Neuronal stem cell (in vitro differentiated cells): ENCODE results near the gene ATP9B.
"Not testable (repeated sequence)": the region's sequence is repeated elsewhere in the genome, so short reads cannot be mapped to it uniquely, and the experiment has no call there.

Experiments
- DNase-seq: peaks from one replicate; pipeline ENCODE4 v3.0.0-alpha.2; 2013; ENCODE audit warnings: low spot score
- H2AFZ ChIP-seq: one replicate; pipeline ENCODE4 v1.6.1; 2013; ENCODE audit warnings: mild to moderate bottlenecking, low read length, inconsistent platforms
- H2AK5ac ChIP-seq: 2 replicates; pipeline ENCODE4 v1.6.1; 2013; ENCODE audit warnings: low read depth, mild to moderate bottlenecking, inconsistent platforms, low read length, moderate library complexity, mixed read lengths
- H2BK120ac ChIP-seq: 2 replicates; pipeline ENCODE4 v1.6.1; 2013; ENCODE audit warnings: low read depth, mild to moderate bottlenecking, inconsistent platforms, low read length, moderate library complexity, mixed read lengths
- H2BK12ac ChIP-seq: one replicate; pipeline ENCODE4 v1.6.1; 2013; ENCODE audit warnings: low read length, inconsistent platforms
- H2BK15ac ChIP-seq: 2 replicates; pipeline ENCODE4 v1.6.1; 2013; ENCODE audit warnings: mild to moderate bottlenecking, low read length, inconsistent platforms, mixed read lengths
- H2BK5ac ChIP-seq: one replicate; pipeline ENCODE4 v1.6.1; 2013; ENCODE audit warnings: inconsistent platforms, mild to moderate bottlenecking, low read length, moderate library complexity
- H3K14ac ChIP-seq: one replicate; pipeline ENCODE4 v1.6.1; 2013; ENCODE audit warnings: low read length, inconsistent platforms
- H3K18ac ChIP-seq: 2 replicates; pipeline ENCODE4 v1.6.1; 2013; ENCODE audit warnings: low read length, inconsistent platforms
- H3K23ac ChIP-seq: 2 replicates; pipeline ENCODE4 v1.6.1; 2013; ENCODE audit warnings: low read depth, mild to moderate bottlenecking, mixed read lengths, low read length, inconsistent platforms; ENCODE audit not compliant: poor library complexity
- H3K27ac ChIP-seq: replicated peaks from 3 replicates; pipeline ENCODE4 v1.5.1; 2013; ENCODE audit warnings: low read length, inconsistent platforms
- H3K27me3 ChIP-seq, 3 experiments: 2 replicates each; pipeline ENCODE4 v1.6.1; 2013; ENCODE audit warnings: low read length in 3 of 3, mild to moderate bottlenecking in 2 of 3, inconsistent platforms in 1 of 3, low read depth in 1 of 3, mixed read lengths in 1 of 3, moderate library complexity in 1 of 3; ENCODE audit not compliant: control insufficient read depth in 3 of 3, insufficient read depth in 3 of 3
- H3K36me3 ChIP-seq, 2 donors: replicated peaks in 1 of 2; 2 replicates each; pipeline ENCODE4 v1.6.1; 2013; ENCODE audit warnings: low read length in 2 of 2; ENCODE audit not compliant: control insufficient read depth in 2 of 2, insufficient read depth in 2 of 2
- H3K4ac ChIP-seq: 2 replicates; pipeline ENCODE4 v1.6.1; 2013; ENCODE audit warnings: inconsistent platforms, mild to moderate bottlenecking, low read length, moderate library complexity
- H3K4me1 ChIP-seq, 2 donors: 1 replicate in 1 of 2; 2 replicates in 1 of 2; pipeline ENCODE4 v1.6.1; 2013; ENCODE audit warnings: low read length in 2 of 2, low read depth in 1 of 2; ENCODE audit not compliant: control insufficient read depth in 2 of 2, insufficient read depth in 1 of 2
- H3K4me2 ChIP-seq: one replicate; pipeline ENCODE4 v1.6.1; 2013; ENCODE audit warnings: mild to moderate bottlenecking, low read length, inconsistent platforms; ENCODE audit not compliant: insufficient read depth, poor library complexity, severe bottlenecking
- H3K4me3 ChIP-seq, 2 donors: 2 replicates each; pipeline ENCODE4 v1.5.1; 2013; ENCODE audit warnings: low read length in 2 of 2, mild to moderate bottlenecking in 2 of 2, inconsistent platforms in 1 of 2, moderate library complexity in 1 of 2
- H3K79me1 ChIP-seq: one replicate; pipeline ENCODE4 v1.6.1; 2013; ENCODE audit warnings: low read depth, mild to moderate bottlenecking, inconsistent platforms, low read length, moderate library complexity
- H3K9ac ChIP-seq: one replicate; pipeline ENCODE4 v1.6.1; 2013; ENCODE audit warnings: mild to moderate bottlenecking, low read depth, low read length, inconsistent platforms; ENCODE audit not compliant: poor library complexity
- H3K9me3 ChIP-seq, 2 donors: replicated peaks in 1 of 2; 2 replicates each; pipeline versions ENCODE3 to v1.6.1; 2013; ENCODE audit warnings: low read length in 2 of 2, mild to moderate bottlenecking in 2 of 2, inconsistent platforms in 1 of 2, low read depth in 1 of 2, mixed read lengths in 1 of 2, moderate library complexity in 1 of 2; ENCODE audit not compliant: control insufficient read depth in 2 of 2, insufficient read depth in 1 of 2
- H4K8ac ChIP-seq: one replicate; pipeline ENCODE4 v1.6.1; 2013; ENCODE audit warnings: low read depth, mild to moderate bottlenecking, inconsistent platforms, low read length, moderate library complexity
- H4K91ac ChIP-seq: one replicate; pipeline ENCODE4 v1.6.1; 2013; ENCODE audit warnings: low read length, low read depth, mild to moderate bottlenecking, inconsistent platforms; ENCODE audit not compliant: poor library complexity
- WGBS, 2 donors: extraction: QIAGEN DNeasy Blood & Tissue Kit; methylation state at CpG; one replicate each; pipeline ENCODE4 v1.1.7; 2013; ENCODE audit warnings: missing lambda C conversion rate in 2 of 2, mixed read lengths in 1 of 2; ENCODE audit not compliant: insufficient read length in 2 of 2, insufficient replicate concordance in 1 of 2; ENCODE audit errors: extremely low coverage in 2 of 2; 5-methylcytosine and 5-hydroxymethylcytosine counted together

Gene ATP9B

DNA sequence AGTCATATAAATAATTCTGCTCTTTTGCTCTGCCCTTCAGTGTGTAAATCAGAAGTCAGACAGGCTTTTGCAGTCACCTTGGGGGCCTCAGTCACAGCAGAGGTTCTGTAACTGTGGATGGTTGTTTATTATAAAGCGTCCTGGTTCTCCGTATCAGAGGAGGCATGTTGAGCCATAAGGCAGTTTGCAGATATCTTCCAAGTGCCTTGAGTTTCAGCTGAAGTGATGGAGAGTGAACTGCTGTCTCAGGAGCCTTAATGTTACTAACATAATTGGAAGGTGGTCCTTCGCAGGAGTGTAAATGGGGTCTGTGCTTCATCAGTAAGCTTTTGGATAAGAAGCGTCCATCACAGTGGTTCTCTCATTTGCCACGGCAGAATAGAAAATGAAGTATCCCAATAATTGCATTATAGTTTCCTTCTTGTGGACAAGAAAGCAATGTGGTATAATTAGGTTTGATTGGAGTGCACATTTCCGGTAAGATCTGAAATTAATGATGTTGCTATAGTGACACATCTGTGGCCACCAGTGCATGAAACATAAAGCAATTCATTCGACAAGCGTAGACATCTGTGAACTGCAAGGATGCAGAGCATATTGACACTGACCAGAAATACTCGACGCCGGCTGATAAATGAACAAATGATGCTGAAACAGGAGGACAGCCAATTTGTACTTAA, 214.1 kb downstream of the ATP9B start:
- Histone ChIP-seq H3K4ac (no peak overlapping the region), H3K27ac (no peak overlapping the region), H3K18ac (no peak overlapping the region)

GRCh38 chr18:79283929-79284328, 214.7 kb downstream of the ATP9B start:
- H3K27ac ChIP-seq: no peak overlapping the region

More for the DNA sequence above, 214.1 kb downstream of the ATP9B start:
- no CpG with 5 or more reads among the region's 11 CpGs for WGBS, 2 donors
- Histone ChIP-seq H3K27me3 (no peaks in the 10 kb centered on the region), H2BK5ac (no peak overlapping the region), H3K4me2 (no peak overlapping the region), H3K4me3 (no peak overlapping the region), H3K14ac (no peak overlapping the region), H4K91ac (no peak overlapping the region), H2BK15ac (no peak overlapping the region), H3K9ac (no peak overlapping the region), H2BK120ac (no peak overlapping the region), H2AK5ac (no peak overlapping the region), H3K36me3 (peaks cover 2 to 15% of the 10 kb centered on the region in 2 donors), H3K79me1 (no peaks in the 10 kb centered on the region), H3K23ac (no peak overlapping the region), H2BK12ac (no peak overlapping the region), H4K8ac (no peak overlapping the region), H3K9me3 (no peaks in the 10 kb centered on the region), H3K4me1 (no peaks in the 10 kb centered on the region), H2AFZ (no peak overlapping the region)
- DNase-seq: no peak

GRCh38 chr18:79285191-79285590, 216.0 kb downstream of the ATP9B start:
- H3K9me3 ChIP-seq, H3K4me1 ChIP-seq, H2AFZ ChIP-seq, H3K18ac ChIP-seq, H4K8ac ChIP-seq, H3K4ac ChIP-seq, H4K91ac ChIP-seq, DNase-seq, H3K27ac ChIP-seq, H3K4me3 ChIP-seq, H2AK5ac ChIP-seq, H3K27me3 ChIP-seq, H3K23ac ChIP-seq, H3K79me1 ChIP-seq, H2BK5ac ChIP-seq, H3K14ac ChIP-seq, H3K4me2 ChIP-seq, H2BK15ac ChIP-seq, H3K36me3 ChIP-seq, H2BK120ac ChIP-seq, H3K9ac ChIP-seq, H2BK12ac ChIP-seq: not testable (repeated sequence)
- WGBS, 2 donors: no CpG with 5 or more reads among the region's 1 CpG

More at GRCh38 chr18:79283929-79284328, 214.7 kb downstream of the ATP9B start:
- no peak for DNase-seq
- Histone ChIP-seq H2BK12ac (no peak overlapping the region), H2BK120ac (no peak overlapping the region), H3K4me1 (no peaks in the 10 kb centered on the region), H3K27me3 (no peaks in the 10 kb centered on the region), H4K8ac (no peak overlapping the region), H2BK15ac (no peak overlapping the region), H3K18ac (no peak overlapping the region), H3K4me3 (no peak overlapping the region), H2BK5ac (no peak overlapping the region), H4K91ac (no peak overlapping the region), H2AK5ac (no peak overlapping the region), H3K9ac (no peak overlapping the region), H3K4me2 (no peak overlapping the region), H3K36me3 (peaks cover 2 to 8% of the 10 kb centered on the region in 2 donors), H3K4ac (no peak overlapping the region), H3K14ac (no peak overlapping the region), H3K9me3 (no peaks in the 10 kb centered on the region), H3K23ac (no peak overlapping the region), H3K79me1 (no peaks in the 10 kb centered on the region), H2AFZ (no peak overlapping the region)
- no CpG with 5 or more reads among the region's 4 CpGs for WGBS, 2 donors

- H3K18ac ChIP-seq, H3K9ac ChIP-seq, H3K4me1 ChIP-seq, H3K4me3 ChIP-seq, H2BK120ac ChIP-seq, H2AK5ac ChIP-seq, H3K27ac ChIP-seq, H3K4ac ChIP-seq, H2AFZ ChIP-seq, H2BK12ac ChIP-seq, H3K79me1 ChIP-seq, H3K23ac ChIP-seq, DNase-seq, H2BK15ac ChIP-seq, H4K8ac ChIP-seq, H4K91ac ChIP-seq, H3K14ac ChIP-seq, H3K4me2 ChIP-seq, H2BK5ac ChIP-seq, H3K27me3 ChIP-seq: not testable (repeated sequence)
- WGBS, 2 donors: no CpG with 5 or more reads among the region's 15 CpGs
- H3K36me3 ChIP-seq: peaks cover 3 to 21% of the 10 kb centered on the region in 2 donors
- peaks cover 0 to 17% of the 10 kb centered on the region in 2 donors for H3K9me3 ChIP-seq
These were observed 221.2 kb downstream of the ATP9B start for GRCh38 chr18:79290409-79290808.
